T1000 (cell line): ENCODE results near the gene ARAP1.
"Not testable (repeated sequence)": the region's sequence is repeated elsewhere in the genome, so short reads cannot be mapped to it uniquely, and the experiment has no call there.

Experiments used
- DNase-seq: peaks from one replicate; lab custom pipeline; 2025; ENCODE audit warnings: mixed read lengths; lab: John Stamatoyannopoulos, UW

ARAP1 gene

GRCh38 chr11:72752088-72752914, at the start of gene ARAP1:
TSS of gene ARAP1 (minus strand) at chr11:72752408. CDS start at chr11:72727128, 25,280 bp downstream.
- peak; percentile 82 for DNase-seq

- no peak for DNase-seq
These were observed 47.2 kb upstream of the ARAP1 start for GRCh38 chr11:72799441-72799840.

GRCh38 chr11:72798361-72798760, 46.2 kb upstream of the ARAP1 start:
- DNase-seq = no peak

DNA sequence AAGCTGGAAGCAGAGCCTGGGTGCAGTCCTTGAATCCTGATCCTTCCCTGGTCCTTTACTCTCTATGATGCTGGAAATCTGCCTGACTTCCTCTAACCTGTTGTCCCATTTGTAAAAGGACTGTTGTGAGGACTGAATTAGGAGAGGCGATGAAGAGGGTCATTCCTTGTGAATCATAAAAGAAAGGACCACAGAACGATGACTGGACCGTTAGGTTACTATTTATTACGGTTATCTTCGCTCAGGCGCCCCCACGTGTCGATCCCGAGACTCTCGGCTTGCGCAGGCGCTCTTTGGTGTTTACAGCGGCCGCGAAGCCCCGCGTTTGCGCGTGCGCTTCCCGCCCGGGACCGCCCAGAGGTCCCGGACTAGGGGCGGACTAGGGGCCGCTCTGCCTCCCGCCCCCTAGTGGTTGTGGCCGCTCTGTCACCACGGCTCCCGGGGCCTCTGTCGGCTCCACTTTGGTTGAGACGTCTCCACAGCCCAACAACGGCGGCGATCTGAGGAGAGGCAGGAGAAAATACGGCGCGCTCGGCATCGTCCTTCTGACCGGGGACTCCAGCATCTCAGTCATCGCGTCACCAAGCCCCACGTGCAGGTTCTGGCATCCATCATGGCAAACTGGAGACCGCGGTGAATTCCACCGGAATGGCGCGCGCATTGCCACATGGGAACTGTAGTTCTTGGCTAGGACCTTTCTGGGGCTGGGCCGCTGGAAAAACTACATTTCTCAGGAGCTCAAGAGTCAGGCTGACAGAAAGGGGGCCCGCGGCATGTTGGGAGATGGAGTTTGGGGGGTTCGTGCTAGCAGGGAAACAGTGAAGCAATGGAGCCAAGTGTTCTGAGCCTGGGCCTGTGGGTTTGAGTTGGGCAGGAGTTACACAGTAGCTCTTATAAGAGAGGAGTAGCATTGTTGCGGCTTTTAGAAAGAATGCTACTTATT, 41.5 kb upstream of the ARAP1 start, which contains the start of gene STARD10:
STARD10 (minus strand) TSS at position 623 of the 943 bp plus-strand sequence. CDS start 12,866 bp downstream, outside the sequence.
- peak; percentile 95 for DNase-seq

- DNase-seq = no peak
These were observed 40.8 kb upstream of the ARAP1 start for GRCh38 chr11:72793076-72793424.

DNA sequence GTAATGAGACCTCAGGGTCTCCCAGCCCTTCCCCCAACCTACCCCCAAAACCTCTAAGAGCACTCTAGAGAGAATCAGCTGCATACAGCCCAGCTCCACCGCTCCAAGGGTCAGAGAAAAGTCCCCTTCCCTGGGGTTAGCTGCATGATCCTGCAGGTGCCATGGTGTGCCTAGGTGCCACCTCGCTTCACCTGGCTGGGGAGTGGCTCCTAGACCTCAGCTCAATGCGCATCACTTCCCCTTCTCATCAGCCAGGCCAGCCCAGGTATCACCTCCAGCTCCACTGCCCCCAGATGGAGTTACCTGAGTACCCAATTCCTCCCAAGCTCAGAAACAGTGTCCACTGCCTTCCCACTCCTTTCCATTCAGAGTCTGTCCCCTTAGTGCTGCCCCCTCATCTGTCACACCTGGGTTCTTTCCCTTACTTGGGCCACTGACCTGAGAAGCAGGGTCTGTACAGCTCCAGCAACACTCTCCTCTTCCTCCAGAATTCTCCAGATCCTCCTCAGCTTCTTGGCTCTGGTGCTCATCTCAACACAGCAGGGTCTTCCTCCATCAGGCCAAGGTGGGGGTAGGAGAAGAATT, 40.3 kb upstream of the ARAP1 start:
- DNase-seq = no peak

DNA sequence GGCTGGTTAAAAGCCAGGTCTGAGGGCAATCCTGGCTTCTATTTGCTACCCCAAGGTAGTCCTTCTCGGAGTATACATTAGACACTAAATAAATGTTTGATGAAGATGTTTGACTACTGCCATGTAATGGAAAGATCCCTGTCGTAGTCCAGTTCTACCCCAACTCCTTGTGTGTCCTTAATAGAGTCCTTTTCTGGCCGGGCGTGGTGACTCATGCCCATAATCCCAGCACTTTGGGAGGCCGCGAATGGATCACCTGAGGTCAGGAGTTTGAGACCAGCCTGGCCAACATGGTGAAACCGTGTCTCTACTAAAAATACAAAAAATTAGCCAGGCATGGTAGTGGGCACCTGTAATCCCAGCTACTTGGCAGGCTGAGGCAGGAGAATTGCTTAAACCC, 39.0 kb upstream of the ARAP1 start:
- not testable (repeated sequence) for DNase-seq

GRCh38 chr11:72789493-72790131, 37.4 kb upstream of the ARAP1 start:
- DNase-seq = no peak

GRCh38 chr11:72788241-72788640, 36.0 kb upstream of the ARAP1 start:
- no peak for DNase-seq

- no peak for DNase-seq
These were observed 35.3 kb upstream of the ARAP1 start for GRCh38 chr11:72787216-72788104.

DNA sequence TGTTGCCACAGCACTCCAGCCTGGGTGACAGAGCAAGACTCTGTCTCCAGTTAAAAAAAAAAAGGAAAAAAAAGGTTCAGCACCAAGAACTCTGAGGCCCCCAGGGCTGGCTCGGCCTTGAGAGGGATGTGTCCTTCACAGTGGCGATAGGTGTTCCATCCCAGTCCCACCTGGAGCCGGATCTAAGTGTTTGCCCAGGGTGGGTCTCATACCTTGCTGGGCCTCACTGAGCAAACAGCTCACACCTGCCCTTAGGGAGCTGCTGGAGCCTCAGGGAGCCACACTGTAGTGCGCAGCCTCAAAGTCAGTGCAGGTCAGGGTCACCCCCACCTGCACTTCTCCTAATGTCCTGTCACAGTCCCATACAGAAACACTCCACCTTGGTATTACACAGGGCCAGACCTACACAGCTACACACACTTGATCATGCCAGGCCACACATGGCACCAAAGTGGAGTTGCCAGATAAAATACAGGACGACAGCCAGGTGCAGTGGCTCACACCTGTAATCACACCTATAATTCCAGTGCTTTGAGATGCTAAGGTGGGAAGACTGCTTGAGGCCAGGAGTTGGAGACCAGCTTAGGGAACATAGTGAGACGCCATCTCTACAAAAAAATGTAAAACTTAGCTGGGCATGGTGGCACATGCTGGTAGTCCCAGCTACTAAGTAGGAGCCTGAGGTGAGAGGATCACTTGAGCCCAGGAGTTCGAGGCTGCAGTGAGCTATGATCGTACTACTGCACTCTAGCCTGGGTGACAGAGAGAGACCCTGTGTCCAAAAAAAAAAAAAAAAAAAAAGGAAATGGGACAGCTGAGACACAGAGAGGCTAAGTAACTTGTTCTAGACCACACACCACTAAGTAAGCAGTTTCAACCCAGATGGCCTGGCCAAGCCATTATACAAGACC, 34.4 kb upstream of the ARAP1 start:
- DNase-seq = no peak

DNA sequence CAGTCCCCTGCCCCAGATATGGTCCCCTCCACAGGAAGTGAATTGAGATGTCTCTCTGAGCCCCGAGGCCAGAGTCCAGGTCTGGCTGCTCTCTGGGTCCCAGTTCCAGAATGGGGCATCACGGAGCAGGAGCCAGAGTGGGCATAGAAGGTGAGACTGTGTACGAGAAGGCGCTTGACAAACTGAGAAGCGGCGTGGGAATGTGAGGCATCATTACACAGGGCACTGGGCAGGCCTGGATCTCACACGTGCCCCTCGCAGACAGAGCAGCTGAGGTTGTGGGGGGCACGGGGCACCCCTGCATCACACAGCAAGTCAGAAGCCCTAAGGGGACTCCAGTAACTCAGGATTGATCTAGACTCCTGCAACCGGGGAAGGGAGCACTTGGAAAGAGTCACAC, 32.5 kb upstream of the ARAP1 start:
- DNase-seq = no peak

DNA sequence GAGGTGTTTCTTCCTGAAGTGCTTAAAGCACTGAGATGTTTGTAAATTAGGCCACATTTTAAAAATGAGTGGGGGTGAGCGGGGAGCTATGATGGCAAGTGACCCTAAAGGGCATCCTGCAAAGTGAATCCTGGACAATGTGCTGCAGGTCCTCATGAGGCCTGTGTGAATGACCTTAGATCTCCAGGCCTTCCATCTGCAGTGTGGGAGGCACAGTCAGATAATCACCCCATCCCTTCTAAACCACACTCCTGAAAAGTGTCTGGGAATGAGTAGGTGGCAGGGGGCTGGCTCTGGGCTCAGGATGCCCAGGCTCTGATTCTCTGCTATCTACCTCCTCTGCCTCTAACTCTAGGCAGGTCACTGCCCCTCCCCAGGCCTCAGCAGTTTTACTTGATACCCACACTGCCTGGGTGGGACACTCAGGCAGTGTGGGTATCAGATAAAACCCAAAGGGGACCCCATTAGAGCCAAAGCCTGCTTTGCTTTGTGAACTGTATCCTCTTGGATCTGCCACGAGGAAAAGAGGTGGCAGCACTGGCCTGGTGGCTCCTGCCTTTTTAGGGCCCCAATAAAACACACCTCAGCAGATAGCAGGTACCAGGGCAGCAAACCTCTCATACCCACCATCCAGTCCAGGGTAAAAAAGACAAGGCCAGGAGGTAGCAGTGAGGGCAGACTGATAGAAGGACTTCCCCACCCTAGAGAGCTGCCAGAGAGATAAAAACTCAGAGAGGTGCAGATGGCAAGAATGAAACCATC, 31.1 kb upstream of the ARAP1 start:
- no peak for DNase-seq

- DNase-seq = no peak
These were observed 30.1 kb upstream of the ARAP1 start for GRCh38 chr11:72782081-72782920.

GRCh38 chr11:72781313-72782080, 29.3 kb upstream of the ARAP1 start:
- DNase-seq = no peak

DNA sequence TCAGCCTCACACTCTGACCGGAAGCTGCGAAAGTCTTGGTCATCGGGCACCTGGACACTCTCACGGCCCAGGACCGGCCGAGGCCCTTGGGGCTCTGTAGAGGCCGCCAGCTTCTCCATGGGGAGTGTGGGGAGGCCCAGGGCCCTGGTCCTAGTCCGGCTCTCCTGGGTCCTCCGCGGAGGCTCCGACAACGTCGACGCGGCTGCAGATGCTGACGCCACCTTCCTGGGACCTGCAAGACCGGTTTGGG, 28.8 kb upstream of the ARAP1 start:
- no peak for DNase-seq

DNA sequence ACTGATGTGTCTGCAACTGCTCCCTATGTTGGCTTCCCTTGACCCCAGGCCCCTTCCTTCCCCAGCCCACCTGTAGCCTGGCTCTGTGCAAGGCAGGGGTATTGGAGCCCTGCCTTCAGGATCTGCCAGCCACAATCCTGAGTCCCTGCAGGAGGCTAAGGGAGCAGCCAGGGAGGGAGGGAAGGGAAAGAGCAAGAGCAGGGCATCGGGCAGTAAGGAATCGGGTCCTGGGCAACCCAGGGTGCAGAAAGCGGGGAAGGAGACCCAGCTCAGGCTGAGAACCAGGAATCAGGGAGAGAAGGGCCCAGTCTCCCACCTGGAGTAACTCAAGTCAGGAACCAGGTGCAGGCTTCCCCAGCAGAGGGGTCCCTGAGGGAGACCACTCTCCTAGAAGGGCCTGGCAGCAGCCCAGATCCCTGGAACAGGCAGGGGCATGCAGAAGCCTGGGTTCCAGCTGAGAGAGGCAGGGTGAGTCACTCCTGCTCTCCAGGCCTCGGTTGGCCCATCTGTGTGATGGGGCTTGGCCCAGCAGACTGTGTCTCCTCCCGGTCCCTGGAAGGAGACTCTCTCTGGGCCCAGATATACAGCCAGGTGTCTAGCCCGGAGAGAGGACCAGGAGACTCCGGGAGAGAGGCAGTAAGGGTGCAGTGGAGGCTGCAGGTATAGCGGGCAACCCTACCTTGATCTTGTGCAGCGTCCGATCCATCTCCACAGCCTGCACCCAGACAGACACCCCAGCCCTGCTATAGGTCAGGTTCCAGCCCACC, 28.3 kb upstream of the ARAP1 start:
- no peak for DNase-seq
